ENCODE data around the gene PABPC3.

PABPC3 gene

DNA sequence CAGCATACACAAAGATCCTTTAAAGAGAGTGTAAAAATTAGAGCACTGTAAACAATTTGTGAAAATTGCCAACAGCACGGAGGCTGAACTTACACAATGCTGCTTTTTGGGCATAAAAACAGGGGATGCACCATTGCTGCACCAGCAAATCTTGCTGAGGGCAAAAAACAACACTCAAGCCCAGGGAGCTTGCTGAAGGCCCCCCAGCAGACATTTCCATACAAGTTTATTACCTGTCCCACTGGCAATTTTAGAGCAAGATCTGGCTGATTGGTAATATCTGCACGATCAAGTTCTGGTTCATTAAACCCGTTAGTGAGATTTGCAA lies 41.8 kb downstream of the PABPC3 start:
- DNase-seq (ENCODE audit: low read depth in 2 of 2): no peak
- TF ChIP-seq, protein P1, sequence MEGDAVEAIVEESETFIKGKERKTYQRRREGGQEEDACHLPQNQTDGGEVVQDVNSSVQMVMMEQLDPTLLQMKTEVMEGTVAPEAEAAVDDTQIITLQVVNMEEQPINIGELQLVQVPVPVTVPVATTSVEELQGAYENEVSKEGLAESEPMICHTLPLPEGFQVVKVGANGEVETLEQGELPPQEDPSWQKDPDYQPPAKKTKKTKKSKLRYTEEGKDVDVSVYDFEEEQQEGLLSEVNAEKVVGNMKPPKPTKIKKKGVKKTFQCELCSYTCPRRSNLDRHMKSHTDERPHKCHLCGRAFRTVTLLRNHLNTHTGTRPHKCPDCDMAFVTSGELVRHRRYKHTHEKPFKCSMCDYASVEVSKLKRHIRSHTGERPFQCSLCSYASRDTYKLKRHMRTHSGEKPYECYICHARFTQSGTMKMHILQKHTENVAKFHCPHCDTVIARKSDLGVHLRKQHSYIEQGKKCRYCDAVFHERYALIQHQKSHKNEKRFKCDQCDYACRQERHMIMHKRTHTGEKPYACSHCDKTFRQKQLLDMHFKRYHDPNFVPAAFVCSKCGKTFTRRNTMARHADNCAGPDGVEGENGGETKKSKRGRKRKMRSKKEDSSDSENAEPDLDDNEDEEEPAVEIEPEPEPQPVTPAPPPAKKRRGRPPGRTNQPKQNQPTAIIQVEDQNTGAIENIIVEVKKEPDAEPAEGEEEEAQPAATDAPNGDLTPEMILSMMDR (IDR thresholded peaks at IDR 0.05; ENCODE audit: low read depth, low read length): no peak
- no peak overlapping the region for H3K4me3 ChIP-seq (replicated peaks in 1 of 2; ENCODE audit: low read depth in 2 of 2, low read length in 2 of 2)

DNA sequence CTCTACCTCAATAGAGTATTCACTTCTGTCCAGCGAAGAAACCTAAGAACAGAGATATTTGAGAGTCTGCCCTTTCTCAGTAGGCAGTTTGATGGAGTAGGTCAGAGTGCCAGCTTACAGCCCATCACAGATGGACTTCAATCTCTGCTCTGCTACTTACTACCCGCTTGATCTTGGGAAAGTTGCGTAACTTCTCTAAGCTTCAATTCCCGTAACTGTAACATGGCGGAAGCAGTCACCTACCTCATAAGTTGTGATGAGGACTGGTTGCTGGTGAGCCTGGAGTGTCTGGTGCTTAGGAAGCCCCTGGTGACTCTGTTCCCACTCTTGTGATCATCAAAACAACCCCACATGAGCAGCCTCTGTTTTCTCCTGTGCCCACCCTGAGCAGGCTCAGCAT lies 45.1 kb downstream of the PABPC3 start:
- DNase-seq (ENCODE audit: low read depth in 2 of 2): no peak
- TF ChIP-seq, protein P1 (IDR thresholded peaks at IDR 0.05; ENCODE audit: low read depth, low read length): no peak

DNA sequence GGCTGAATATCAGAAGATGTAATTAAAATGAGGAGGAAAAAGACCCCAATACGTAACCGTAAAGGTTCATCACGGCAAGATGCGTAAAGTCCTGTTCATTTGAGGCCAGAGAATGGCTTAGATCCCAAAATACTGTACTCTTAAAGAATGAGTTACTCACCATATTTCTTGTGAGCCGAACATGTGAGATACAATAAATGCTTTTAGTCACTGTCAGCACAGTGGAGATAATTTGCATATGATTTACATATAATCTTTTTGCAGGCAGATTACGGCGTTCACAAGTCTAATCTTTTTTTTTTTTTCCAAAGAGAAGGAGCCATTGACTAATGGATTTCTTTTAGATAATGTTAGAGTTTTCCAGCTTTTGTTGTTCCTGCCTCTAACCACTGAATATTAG lies 47.8 kb downstream of the PABPC3 start:
- TF ChIP-seq, protein P1 (IDR thresholded peaks at IDR 0.05; ENCODE audit: low read depth, low read length): no peak
- H3K4me3 ChIP-seq (replicated peaks in 1 of 2; ENCODE audit: low read depth in 2 of 2, low read length in 2 of 2): no peak overlapping the region
- no peak for DNase-seq (ENCODE audit: low read depth in 2 of 2)

More for the DNA sequence above, 45.1 kb downstream of the PABPC3 start:
- H3K4me3 ChIP-seq (replicated peaks in 1 of 2; ENCODE audit: low read depth in 2 of 2, low read length in 2 of 2): no peak overlapping the region

DNA sequence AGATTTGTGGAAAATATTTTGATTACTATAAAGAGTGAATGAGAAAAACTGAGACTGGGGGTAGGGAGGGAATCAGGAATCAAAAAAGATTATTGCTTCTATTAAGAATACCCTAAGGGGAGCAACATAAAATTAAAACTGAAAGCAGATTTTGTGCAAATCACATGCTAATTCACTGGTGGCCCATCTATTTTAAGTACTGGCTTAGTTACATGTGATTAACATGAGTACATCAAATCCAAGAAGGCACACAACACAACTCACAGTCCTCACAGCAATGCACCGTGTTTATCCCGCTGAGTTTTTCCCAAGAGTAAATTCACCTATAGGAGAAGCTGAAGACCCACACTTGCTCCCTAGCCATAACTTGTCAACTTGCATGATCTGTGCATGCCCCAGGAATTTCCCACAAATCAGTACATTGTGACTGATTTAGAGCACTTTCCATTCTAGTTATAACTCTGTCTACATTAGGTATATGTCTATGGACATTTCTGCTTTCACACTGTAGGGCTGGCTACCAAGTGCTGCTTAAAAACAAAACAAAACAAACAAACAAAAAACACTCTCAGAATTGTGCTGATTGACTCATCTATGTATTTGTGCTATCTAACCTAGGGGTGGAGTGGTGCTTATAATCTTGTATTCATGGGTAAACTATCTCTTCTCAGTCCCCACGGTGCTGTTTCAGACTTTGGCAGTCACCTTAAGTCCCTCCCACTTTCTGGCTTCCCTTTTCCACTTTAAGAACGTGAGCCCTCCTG lies 51.9 kb downstream of the PABPC3 start:
- TF ChIP-seq, protein P1 (IDR thresholded peaks at IDR 0.05; ENCODE audit: low read depth, low read length): no peak
- no peak for DNase-seq (ENCODE audit: low read depth in 2 of 2)
- H3K4me3 ChIP-seq (replicated peaks in 1 of 2; ENCODE audit: low read depth in 2 of 2, low read length in 2 of 2): no peak overlapping the region

DNA sequence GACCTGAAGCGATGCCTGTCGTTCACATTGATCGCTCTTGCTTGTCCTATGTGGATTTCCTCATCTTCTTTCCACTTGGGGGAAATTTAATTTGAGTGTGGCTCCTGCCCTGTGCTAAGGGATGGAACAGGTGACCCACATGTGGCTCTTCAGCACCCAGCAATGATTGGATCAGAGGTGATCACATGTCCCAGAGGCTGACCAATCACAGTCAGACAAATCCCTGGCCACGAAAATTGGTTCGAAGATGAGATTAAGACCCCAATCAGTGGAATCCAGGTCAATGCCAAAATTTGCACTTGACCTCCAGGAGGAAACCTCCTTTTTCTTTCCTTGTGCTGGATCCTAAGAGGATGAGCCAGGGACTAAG lies 52.5 kb downstream of the PABPC3 start:
- no peak overlapping the region for H3K4me3 ChIP-seq (replicated peaks in 1 of 2; ENCODE audit: low read depth in 2 of 2, low read length in 2 of 2)
- TF ChIP-seq, protein P1 (IDR thresholded peaks at IDR 0.05; ENCODE audit: low read depth, low read length): no peak
- DNase-seq (ENCODE audit: low read depth in 2 of 2): no peak

Data from cardiac fibroblast (primary cell).